ENCODE data around the gene MOV10.
A peak's percentile ranks its signal among the peaks of the same experiment; 100 is the strongest.

Gene MOV10

GRCh38 chr1:112700290-112701226 is 26.1 kb downstream of the MOV10 start:
- DNase-seq = peak; percentile 22

GRCh38 chr1:112701227-112702066 is 27.0 kb downstream of the MOV10 start:
- DNase-seq = no peak

- no peak for DNase-seq
Measured at GRCh38 chr1:112702067-112702395, 27.6 kb downstream of the MOV10 start.

GRCh38 chr1:112702420-112703261 is 28.2 kb downstream of the MOV10 start:
- no peak for DNase-seq

- no peak for DNase-seq
Measured at GRCh38 chr1:112703706-112704105, 29.2 kb downstream of the MOV10 start.

- no peak for DNase-seq
Measured at GRCh38 chr1:112704391-112704933, 30.0 kb downstream of the MOV10 start.

- DNase-seq = no peak
Measured at GRCh38 chr1:112704934-112705627, 30.6 kb downstream of the MOV10 start.

- DNase-seq = no peak
Measured at GRCh38 chr1:112706505-112707220, 32.2 kb downstream of the MOV10 start, which contains the start of gene RHOC. TSS of gene RHOC (minus strand) at chr1:112707127. CDS start at chr1:112703799, 3,328 bp downstream.

- peak; percentile 64 for DNase-seq
Measured at GRCh38 chr1:112707221-112708001, 33.0 kb downstream of the MOV10 start.

GRCh38 chr1:112708002-112708448 is 33.6 kb downstream of the MOV10 start:
- DNase-seq = no peak

- DNase-seq = no peak
Measured at GRCh38 chr1:112708489-112708888, 34.0 kb downstream of the MOV10 start.

GRCh38 chr1:112710159-112710558 is 35.7 kb downstream of the MOV10 start:
- no peak for DNase-seq

- no peak for DNase-seq
Measured at GRCh38 chr1:112710586-112710985, 36.1 kb downstream of the MOV10 start.

GRCh38 chr1:112711041-112711440 is 36.6 kb downstream of the MOV10 start:
- no peak for DNase-seq

- DNase-seq = no peak
Measured at GRCh38 chr1:112711670-112712069, 37.2 kb downstream of the MOV10 start.

- DNase-seq = no peak
Measured at GRCh38 chr1:112712191-112712590, 37.7 kb downstream of the MOV10 start.

- no peak for DNase-seq
Measured at GRCh38 chr1:112712701-112713128, 38.3 kb downstream of the MOV10 start.

GRCh38 chr1:112713466-112714312 is 39.2 kb downstream of the MOV10 start:
- DNase-seq = no peak

Measured in NCI-H1092 treated with DMSO at 0.1 percent for 48 hours (cell line).